KMS-11 (cell line): ENCODE results near the gene HRK.

Experiments
- H2AFZ ChIP-seq: fragments of 200-600 bp; sonication (generic); 2 replicates; pipeline ENCODE4 v1.6.1; 2016; ENCODE audit warnings: antibody characterized with exemption, mixed run types, low read depth
- H3K27ac ChIP-seq: fragments of 200-600 bp; sonication (generic); 2 replicates; pipeline ENCODE4 v1.6.1; 2016; ENCODE audit warnings: mild to moderate bottlenecking, mixed run types
- H3K27me3 ChIP-seq: fragments of 200-600 bp; sonication (generic); 2 replicates; pipeline ENCODE4 v1.6.1; 2017; ENCODE audit warnings: mild to moderate bottlenecking, low read depth, mixed run types, moderate library complexity; ENCODE audit not compliant: insufficient read depth
- H3K36me3 ChIP-seq: fragments of 200-600 bp; sonication (generic); 2 replicates; pipeline ENCODE4 v1.6.1; 2017; ENCODE audit warnings: mild to moderate bottlenecking, mixed run types; ENCODE audit not compliant: insufficient read depth
- H3K4me1 ChIP-seq: fragments of 200-600 bp; sonication (generic); 2 replicates; pipeline ENCODE4 v1.6.1; 2016; ENCODE audit warnings: mild to moderate bottlenecking, low read depth, mixed run types; ENCODE audit not compliant: poor library complexity, severe bottlenecking
- H3K4me2 ChIP-seq: fragments of 200-600 bp; sonication (generic); 2 replicates; pipeline ENCODE4 v1.7.0; 2016; ENCODE audit warnings: mild to moderate bottlenecking, mixed run types
- H3K4me3 ChIP-seq: fragments of 200-600 bp; sonication (generic); IDR thresholded peaks from 2 replicates; pipeline ENCODE4 v1.6.1; 2017; ENCODE audit warnings: low read depth, low read length, mixed read lengths; ENCODE audit not compliant: insufficient read depth
- H3K79me2 ChIP-seq: fragments of 200-600 bp; sonication (generic); 2 replicates; pipeline ENCODE4 v1.6.1; 2016; ENCODE audit warnings: low read depth, mixed run types; ENCODE audit not compliant: insufficient read depth
- H3K9ac ChIP-seq: fragments of 200-600 bp; sonication (generic); 2 replicates; pipeline ENCODE4 v1.6.1; 2016; ENCODE audit warnings: mild to moderate bottlenecking, mixed run types
- H4K20me1 ChIP-seq: fragments of 200-600 bp; sonication (generic); 2 replicates; pipeline ENCODE4 v1.6.1; 2016; ENCODE audit warnings: mild to moderate bottlenecking, mixed run types; ENCODE audit not compliant: insufficient read depth
- CTCF ChIP-seq: fragments of 200-600 bp; sonication (generic); conservative IDR thresholded peaks from 2 replicates; pipeline ENCODE4 v1.6.1; 2017; ENCODE audit warnings: low read depth, mild to moderate bottlenecking, antibody characterized with exemption, low read length, moderate library complexity, mixed read lengths

Gene HRK

GRCh38 chr12:116880213-116880816 lies 926 bp downstream of the HRK start:
- H3K79me2 ChIP-seq = no peaks in the 10 kb centered on the region
- H3K4me2 ChIP-seq = peak overlapping the region; percentile 85
- no peak for TF ChIP-seq CTCF
- H2AFZ ChIP-seq = peak overlapping the region; percentile 61
- peaks cover 15% of the 10 kb centered on the region for H3K27me3 ChIP-seq
- H3K27ac ChIP-seq = no peak overlapping the region
- no peaks in the 10 kb centered on the region for H3K36me3 ChIP-seq
- H4K20me1 ChIP-seq = no peaks in the 10 kb centered on the region
- peaks cover 7% of the 10 kb centered on the region for H3K4me1 ChIP-seq
- H3K4me3 ChIP-seq = no peak overlapping the region
- H3K9ac ChIP-seq = peak overlapping the region; percentile 35; the same call in 1 of the 2 replicates

- Histone ChIP-seq H3K4me1 (peaks cover 7% of the 10 kb centered on the region), H3K4me2 (peak overlapping the region; percentile 85), H3K27ac (no peak overlapping the region), H3K27me3 (peaks cover 15% of the 10 kb centered on the region), H3K4me3 (no peak overlapping the region), H3K36me3 (no peaks in the 10 kb centered on the region), H4K20me1 (no peaks in the 10 kb centered on the region), H3K9ac (no peak overlapping the region), H2AFZ (peak overlapping the region; percentile 61; the same call in 1 of the 2 replicates), H3K79me2 (no peaks in the 10 kb centered on the region)
- TF ChIP-seq CTCF = no peak
Measured at GRCh38 chr12:116879509-116880212, 1.6 kb downstream of the HRK start.

GRCh38 chr12:116878567-116879508 lies 2.4 kb downstream of the HRK start:
- no peak for TF ChIP-seq CTCF
- H3K4me3 ChIP-seq = no peak overlapping the region
- peaks cover 15% of the 10 kb centered on the region for H3K27me3 ChIP-seq
- H3K4me2 ChIP-seq = peak overlapping the region; percentile 85
- H2AFZ ChIP-seq = no peak overlapping the region
- no peak overlapping the region for H3K27ac ChIP-seq
- no peaks in the 10 kb centered on the region for H3K36me3 ChIP-seq
- H3K9ac ChIP-seq = no peak overlapping the region
- H3K4me1 ChIP-seq = peaks cover 7% of the 10 kb centered on the region
- no peaks in the 10 kb centered on the region for H4K20me1 ChIP-seq
- no peaks in the 10 kb centered on the region for H3K79me2 ChIP-seq

GRCh38 chr12:116876151-116876869 lies 4.9 kb downstream of the HRK start:
- no peaks in the 10 kb centered on the region for H3K79me2 ChIP-seq
- peaks cover 15% of the 10 kb centered on the region for H3K27me3 ChIP-seq

More at GRCh38 chr12:116876151-116876869, 4.9 kb downstream of the HRK start:
- no peak overlapping the region for H3K9ac ChIP-seq
- H2AFZ ChIP-seq = no peak overlapping the region
- no peak for TF ChIP-seq CTCF
- peaks cover 7% of the 10 kb centered on the region for H3K4me1 ChIP-seq
- no peak overlapping the region for H3K27ac ChIP-seq
- no peaks in the 10 kb centered on the region for H3K36me3 ChIP-seq
- H3K4me3 ChIP-seq = no peak overlapping the region
- H4K20me1 ChIP-seq = no peaks in the 10 kb centered on the region
- no peak overlapping the region for H3K4me2 ChIP-seq
